Liver (tissue), 9 donors: Measurements from ENCODE around the gene LITAFD. TPM values are rescaled to one million over a fixed set of nuclear protein-coding genes. Genes with fewer than 3 reads are reported as not detected.

Source experiments
- DNase-seq: peaks from one replicate; pipeline ENCODE4 v3.0.0-alpha.2; 2017; ENCODE audit warnings: low spot score
- H3K27ac ChIP-seq, 2 donors: one replicate each; pipeline ENCODE4 v1.7.0; 2013; ENCODE audit warnings: inconsistent platforms in 2 of 2, low read length in 2 of 2, control low read depth in 1 of 2, low read depth in 1 of 2, mild to moderate bottlenecking in 1 of 2
- H3K27me3 ChIP-seq, 4 donors: one replicate each; pipeline versions ENCODE4 v1.6.1 to v1.7.0; 2013; ENCODE audit warnings: low read length in 3 of 4, inconsistent platforms in 1 of 4, mild to moderate bottlenecking in 1 of 4, moderate library complexity in 1 of 4; ENCODE audit not compliant: control insufficient read depth in 4 of 4, insufficient read depth in 4 of 4
- H3K36me3 ChIP-seq, 4 donors: one replicate each; pipeline versions ENCODE4 v1.6.1 to v1.7.0; 2013; ENCODE audit warnings: low read length in 3 of 4, mild to moderate bottlenecking in 3 of 4, low read depth in 1 of 4, moderate library complexity in 1 of 4; ENCODE audit not compliant: control insufficient read depth in 4 of 4, insufficient read depth in 3 of 4
- H3K4me1 ChIP-seq, 4 donors: one replicate each; pipeline versions ENCODE4 v1.6.1 to v1.7.0; 2013; ENCODE audit warnings: low read length in 3 of 4, mild to moderate bottlenecking in 3 of 4, moderate library complexity in 1 of 4; ENCODE audit not compliant: control insufficient read depth in 4 of 4, insufficient read depth in 4 of 4
- H3K4me3 ChIP-seq, 3 donors: one replicate each; pipeline versions ENCODE4 v1.6.1 to v1.7.0; 2013; ENCODE audit warnings: low read length in 3 of 3, control low read depth in 1 of 3, low read depth in 1 of 3, mild to moderate bottlenecking in 1 of 3
- H3K9ac ChIP-seq, 2 donors: one replicate each; pipeline ENCODE4 v1.7.0; 2013; ENCODE audit warnings: low read length in 2 of 2, mild to moderate bottlenecking in 2 of 2, moderate library complexity in 2 of 2, control low read depth in 1 of 2, low read depth in 1 of 2
- H3K9me3 ChIP-seq, 4 donors: one replicate each; pipeline versions ENCODE4 v1.6.1 to v1.7.0; 2013; ENCODE audit warnings: low read length in 3 of 4; ENCODE audit not compliant: control insufficient read depth in 4 of 4
- FOXA1 ChIP-seq: IDR thresholded peaks from 2 replicates; pipeline ENCODE4 v1.6.1; 2016; ENCODE audit warnings: antibody characterized with exemption
- FOXA2 ChIP-seq: IDR thresholded peaks from 2 replicates; pipeline ENCODE4 v1.6.1; 2016; ENCODE audit warnings: antibody characterized with exemption
- GABPA ChIP-seq, 2 donors: IDR thresholded peaks in 1 of 2; conservative IDR thresholded peaks in 1 of 2; 2 replicates each; pipeline ENCODE4 v1.6.1; 2016; ENCODE audit warnings: antibody characterized with exemption in 2 of 2, mild to moderate bottlenecking in 1 of 2, moderate library complexity in 1 of 2
- NR2F2 ChIP-seq: IDR thresholded peaks from 2 replicates; pipeline ENCODE4 v1.6.1; 2016; ENCODE audit warnings: antibody characterized with exemption
- RAD21 ChIP-seq, 2 donors: IDR thresholded peaks; 2 replicates each; pipeline ENCODE4 v1.6.1; 2016; ENCODE audit warnings: antibody characterized with exemption in 2 of 2, mild to moderate bottlenecking in 2 of 2
- TAF1 ChIP-seq: conservative IDR thresholded peaks from 2 replicates; pipeline ENCODE4 v1.6.1; 2016; ENCODE audit warnings: antibody characterized with exemption, mild to moderate bottlenecking
- WGBS: extraction: QIAGEN DNeasy Blood & Tissue Kit; methylation state at CpG from one replicate; pipeline ENCODE4 v1.1.7; 2013; 5-methylcytosine and 5-hydroxymethylcytosine counted together
- polyA plus RNA-seq, 2 donors: library from polyadenylated mRNA; stranded (reverse) in 1 of 2; unstranded in 1 of 2; fragments of 200-250 nt in 1 of 2; fragments of >200 nt in 1 of 2; fragmentation: Nextera tagmentation in 1 of 2; extraction: Ambion mirVana in 1 of 2; gene quantifications; one replicate each; pipeline versions ENCODE4 v1.2.1 to v1.2.3, GENCODE V29; 2013 to 2015
- total RNA-seq, 2 donors: library from RNA; depleted of rRNA; stranded (reverse); fragments of >200 nt; gene quantifications; one replicate each; pipeline ENCODE4 v1.2.3, GENCODE V29; 2014
- TF ChIP-seq, protein P1 (sequence below): fragments of 150-350 bp; IDR thresholded peaks from 2 replicates; pipeline ENCODE4 v1.5.1; 2017; ENCODE audit warnings: improper control_type of control experiment, low read depth, low read length; ENCODE audit not compliant: missing input control
- TF ChIP-seq, protein P2 (sequence below): IDR thresholded peaks from 2 replicates; pipeline ENCODE4 v1.6.1; 2016; ENCODE audit warnings: antibody characterized with exemption, mild to moderate bottlenecking
- TF ChIP-seq, protein P3 (sequence below): IDR thresholded peaks from 2 replicates; pipeline ENCODE4 v1.6.1; 2016; ENCODE audit warnings: antibody characterized with exemption
- donor health status: healthy.
- donor health status: healthy.
- donor health status: healthy.
- donor health status: healthy.
- donor health status: healthy.

The LITAFD gene
- total and polyA plus RNA-seq, 4 donors = not detected

DNA sequence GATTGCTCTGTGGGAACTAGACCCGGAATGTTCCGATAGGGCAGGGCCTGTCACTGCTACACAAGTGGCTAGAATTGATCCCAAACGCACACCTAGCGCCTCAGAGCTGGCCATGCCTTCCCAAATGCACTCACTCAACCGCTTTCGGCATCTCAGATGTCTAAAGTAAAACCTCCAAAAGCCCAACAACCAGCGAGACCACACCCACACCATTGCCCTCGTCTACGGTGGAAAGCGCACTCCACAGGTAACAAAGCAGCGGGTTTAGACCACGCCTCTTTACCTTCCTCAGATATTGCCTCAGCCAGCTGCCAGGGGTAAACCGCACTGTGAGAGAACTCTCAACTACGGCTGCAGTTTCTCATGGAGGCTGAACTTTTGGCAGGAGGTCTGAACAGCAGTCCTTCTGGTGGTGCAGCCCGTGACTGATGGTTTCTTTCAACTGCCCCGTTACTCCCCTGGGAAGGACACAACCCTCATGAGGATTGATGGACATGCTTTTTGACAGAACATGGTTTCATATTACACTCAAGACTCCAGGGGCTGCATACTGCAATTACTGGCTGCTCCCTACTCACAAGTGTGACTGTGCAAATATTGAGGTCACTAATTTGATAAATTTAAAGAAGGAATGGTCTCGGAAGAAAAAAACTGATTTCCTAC is 47.1 kb downstream of the LITAFD start:
- H3K36me3 ChIP-seq = peaks cover 2 to 22% (median 7%) of the 10 kb centered on the region in 4 donors
- H3K9ac ChIP-seq = no peak overlapping the region

DNA sequence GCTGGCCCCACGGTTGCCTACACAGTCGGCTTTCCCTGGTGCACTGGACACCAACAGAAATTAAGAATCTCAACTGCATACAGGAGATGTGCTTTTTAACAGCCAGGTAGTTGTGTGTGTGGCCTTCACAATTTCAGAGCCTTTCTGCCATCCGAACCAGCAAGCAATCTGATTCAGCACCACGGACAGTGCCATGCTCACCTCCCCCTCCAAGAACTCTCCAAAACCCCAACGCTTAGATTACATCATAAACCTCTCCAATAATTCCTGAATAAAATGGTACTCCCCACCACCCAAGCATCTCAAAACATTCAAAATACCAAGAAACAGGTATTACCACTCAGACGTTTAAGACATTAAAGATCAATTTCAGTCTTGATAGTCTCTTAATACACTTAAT is 49.7 kb downstream of the LITAFD start:
- no peak for TF ChIP-seq FOXA2
- TF ChIP-seq RAD21 (IDR thresholded peaks at IDR 0.05) = peak in 1 of 2 donors; percentile 12
- TF ChIP-seq, protein P1, sequence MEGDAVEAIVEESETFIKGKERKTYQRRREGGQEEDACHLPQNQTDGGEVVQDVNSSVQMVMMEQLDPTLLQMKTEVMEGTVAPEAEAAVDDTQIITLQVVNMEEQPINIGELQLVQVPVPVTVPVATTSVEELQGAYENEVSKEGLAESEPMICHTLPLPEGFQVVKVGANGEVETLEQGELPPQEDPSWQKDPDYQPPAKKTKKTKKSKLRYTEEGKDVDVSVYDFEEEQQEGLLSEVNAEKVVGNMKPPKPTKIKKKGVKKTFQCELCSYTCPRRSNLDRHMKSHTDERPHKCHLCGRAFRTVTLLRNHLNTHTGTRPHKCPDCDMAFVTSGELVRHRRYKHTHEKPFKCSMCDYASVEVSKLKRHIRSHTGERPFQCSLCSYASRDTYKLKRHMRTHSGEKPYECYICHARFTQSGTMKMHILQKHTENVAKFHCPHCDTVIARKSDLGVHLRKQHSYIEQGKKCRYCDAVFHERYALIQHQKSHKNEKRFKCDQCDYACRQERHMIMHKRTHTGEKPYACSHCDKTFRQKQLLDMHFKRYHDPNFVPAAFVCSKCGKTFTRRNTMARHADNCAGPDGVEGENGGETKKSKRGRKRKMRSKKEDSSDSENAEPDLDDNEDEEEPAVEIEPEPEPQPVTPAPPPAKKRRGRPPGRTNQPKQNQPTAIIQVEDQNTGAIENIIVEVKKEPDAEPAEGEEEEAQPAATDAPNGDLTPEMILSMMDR = no peak
- TF ChIP-seq TAF1 = no peak
- TF ChIP-seq, protein P2, sequence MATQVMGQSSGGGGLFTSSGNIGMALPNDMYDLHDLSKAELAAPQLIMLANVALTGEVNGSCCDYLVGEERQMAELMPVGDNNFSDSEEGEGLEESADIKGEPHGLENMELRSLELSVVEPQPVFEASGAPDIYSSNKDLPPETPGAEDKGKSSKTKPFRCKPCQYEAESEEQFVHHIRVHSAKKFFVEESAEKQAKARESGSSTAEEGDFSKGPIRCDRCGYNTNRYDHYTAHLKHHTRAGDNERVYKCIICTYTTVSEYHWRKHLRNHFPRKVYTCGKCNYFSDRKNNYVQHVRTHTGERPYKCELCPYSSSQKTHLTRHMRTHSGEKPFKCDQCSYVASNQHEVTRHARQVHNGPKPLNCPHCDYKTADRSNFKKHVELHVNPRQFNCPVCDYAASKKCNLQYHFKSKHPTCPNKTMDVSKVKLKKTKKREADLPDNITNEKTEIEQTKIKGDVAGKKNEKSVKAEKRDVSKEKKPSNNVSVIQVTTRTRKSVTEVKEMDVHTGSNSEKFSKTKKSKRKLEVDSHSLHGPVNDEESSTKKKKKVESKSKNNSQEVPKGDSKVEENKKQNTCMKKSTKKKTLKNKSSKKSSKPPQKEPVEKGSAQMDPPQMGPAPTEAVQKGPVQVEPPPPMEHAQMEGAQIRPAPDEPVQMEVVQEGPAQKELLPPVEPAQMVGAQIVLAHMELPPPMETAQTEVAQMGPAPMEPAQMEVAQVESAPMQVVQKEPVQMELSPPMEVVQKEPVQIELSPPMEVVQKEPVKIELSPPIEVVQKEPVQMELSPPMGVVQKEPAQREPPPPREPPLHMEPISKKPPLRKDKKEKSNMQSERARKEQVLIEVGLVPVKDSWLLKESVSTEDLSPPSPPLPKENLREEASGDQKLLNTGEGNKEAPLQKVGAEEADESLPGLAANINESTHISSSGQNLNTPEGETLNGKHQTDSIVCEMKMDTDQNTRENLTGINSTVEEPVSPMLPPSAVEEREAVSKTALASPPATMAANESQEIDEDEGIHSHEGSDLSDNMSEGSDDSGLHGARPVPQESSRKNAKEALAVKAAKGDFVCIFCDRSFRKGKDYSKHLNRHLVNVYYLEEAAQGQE = peak; percentile 100
- no peak overlapping the region for H3K27ac ChIP-seq
- H3K36me3 ChIP-seq = peaks cover 2 to 19% (median 6%) of the 10 kb centered on the region in 4 donors
- WGBS = 45% methylated on average over 6 of the region's 6 CpGs
- peak; percentile 56 for DNase-seq
- H3K9me3 ChIP-seq = no peaks in the 10 kb centered on the region
- H3K4me3 ChIP-seq = no peak overlapping the region
- H3K4me1 ChIP-seq = peaks cover 0 to 16% (median 4%) of the 10 kb centered on the region in 4 donors
- no peak overlapping the region for H3K9ac ChIP-seq
- H3K27me3 ChIP-seq = no peaks in the 10 kb centered on the region

More for the DNA sequence above, 47.1 kb downstream of the LITAFD start:
- WGBS = 94% methylated on average over 17 of the region's 17 CpGs
- TF ChIP-seq, protein P1 = no peak
- no peak for TF ChIP-seq NR2F2
- no peak for TF ChIP-seq FOXA1
- TF ChIP-seq, protein P3, sequence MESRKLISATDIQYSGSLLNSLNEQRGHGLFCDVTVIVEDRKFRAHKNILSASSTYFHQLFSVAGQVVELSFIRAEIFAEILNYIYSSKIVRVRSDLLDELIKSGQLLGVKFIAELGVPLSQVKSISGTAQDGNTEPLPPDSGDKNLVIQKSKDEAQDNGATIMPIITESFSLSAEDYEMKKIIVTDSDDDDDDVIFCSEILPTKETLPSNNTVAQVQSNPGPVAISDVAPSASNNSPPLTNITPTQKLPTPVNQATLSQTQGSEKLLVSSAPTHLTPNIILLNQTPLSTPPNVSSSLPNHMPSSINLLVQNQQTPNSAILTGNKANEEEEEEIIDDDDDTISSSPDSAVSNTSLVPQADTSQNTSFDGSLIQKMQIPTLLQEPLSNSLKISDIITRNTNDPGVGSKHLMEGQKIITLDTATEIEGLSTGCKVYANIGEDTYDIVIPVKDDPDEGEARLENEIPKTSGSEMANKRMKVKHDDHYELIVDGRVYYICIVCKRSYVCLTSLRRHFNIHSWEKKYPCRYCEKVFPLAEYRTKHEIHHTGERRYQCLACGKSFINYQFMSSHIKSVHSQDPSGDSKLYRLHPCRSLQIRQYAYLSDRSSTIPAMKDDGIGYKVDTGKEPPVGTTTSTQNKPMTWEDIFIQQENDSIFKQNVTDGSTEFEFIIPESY = no peak
- no peak for TF ChIP-seq TAF1
- no peak for TF ChIP-seq FOXA2
- TF ChIP-seq GABPA (IDR thresholded peaks at IDR 0.05 in 1 of 2, conservative IDR thresholded peaks at IDR 0.05 in 1 of 2) = no peak
- no peaks in the 10 kb centered on the region for H3K27me3 ChIP-seq
- no peaks in the 10 kb centered on the region for H3K9me3 ChIP-seq
- H3K27ac ChIP-seq = no peak overlapping the region
- no peak overlapping the region for H3K4me3 ChIP-seq
- peaks cover 0 to 10% (median 7%) of the 10 kb centered on the region in 4 donors for H3K4me1 ChIP-seq
- DNase-seq = no peak
